ENCODE results near the gene LTV1. TPM values are rescaled to one million over a fixed set of nuclear protein-coding genes. Genes with fewer than 3 reads are reported as not detected.

The LTV1 gene
- polyA plus RNA-seq, 1 donor from 2014 or later, result 35.5 TPM

GRCh38 chr6:143859891-143860660, 16.9 kb downstream of the LTV1 start:
- no peak overlapping the region for H3K4me2 ChIP-seq (ENCODE audit: low read length)
- H3K36me3 ChIP-seq (ENCODE audit: insufficient read depth, low read length), result peaks cover 28% of the 10 kb centered on the region

GRCh38 chr6:143863771-143864170, 20.6 kb downstream of the LTV1 start:
- Histone ChIP-seq H3F3A (ENCODE audit: insufficient read depth, low read length, poor library complexity, severe bottlenecking) (no peaks in the 10 kb centered on the region), H4K20me1 (ENCODE audit: insufficient read depth) (no peaks in the 10 kb centered on the region), H3K9me3 (ENCODE audit: low read length) (no peaks in the 10 kb centered on the region), H3K4me3 (ENCODE audit: low read length) (no peak overlapping the region), H3K27ac (ENCODE audit: low read length) (no peak overlapping the region), H3K27me3 (ENCODE audit: insufficient read depth, low read depth, low read length) (no peaks in the 10 kb centered on the region), H3K9ac (ENCODE audit: low read length) (no peak overlapping the region), H2AFZ (ENCODE audit: low read depth, low read length) (no peak overlapping the region), H3K4me2 (ENCODE audit: low read length) (no peak overlapping the region), H3K9me2 (ENCODE audit: insufficient read depth, low read length) (no peaks in the 10 kb centered on the region), H3K36me3 (ENCODE audit: insufficient read depth, low read length) (peaks cover 15% of the 10 kb centered on the region), H3K79me2 (replicated peaks; ENCODE audit: insufficient read depth, low read length) (no peaks in the 10 kb centered on the region)
- TF ChIP-seq EZH2 (IDR thresholded peaks at IDR 0.05; ENCODE audit: borderline replicate concordance, insufficient read depth, low read length, poor library complexity, severe bottlenecking), result no peak
- TF ChIP-seq POLR2AphosphoS5 (IDR thresholded peaks at IDR 0.05), result no peak
- TF ChIP-seq REST (IDR thresholded peaks at IDR 0.05; ENCODE audit: borderline replicate concordance), result no peak
- TF ChIP-seq MXI1 (conservative IDR thresholded peaks at IDR 0.05; ENCODE audit: poor library complexity, severe bottlenecking), result no peak
- no peak for TF ChIP-seq TAF1 (IDR thresholded peaks at IDR 0.05; ENCODE audit: low read depth)
- no peak for TF ChIP-seq RAD21 (conservative IDR thresholded peaks at IDR 0.05)
- TF ChIP-seq, protein P1, sequence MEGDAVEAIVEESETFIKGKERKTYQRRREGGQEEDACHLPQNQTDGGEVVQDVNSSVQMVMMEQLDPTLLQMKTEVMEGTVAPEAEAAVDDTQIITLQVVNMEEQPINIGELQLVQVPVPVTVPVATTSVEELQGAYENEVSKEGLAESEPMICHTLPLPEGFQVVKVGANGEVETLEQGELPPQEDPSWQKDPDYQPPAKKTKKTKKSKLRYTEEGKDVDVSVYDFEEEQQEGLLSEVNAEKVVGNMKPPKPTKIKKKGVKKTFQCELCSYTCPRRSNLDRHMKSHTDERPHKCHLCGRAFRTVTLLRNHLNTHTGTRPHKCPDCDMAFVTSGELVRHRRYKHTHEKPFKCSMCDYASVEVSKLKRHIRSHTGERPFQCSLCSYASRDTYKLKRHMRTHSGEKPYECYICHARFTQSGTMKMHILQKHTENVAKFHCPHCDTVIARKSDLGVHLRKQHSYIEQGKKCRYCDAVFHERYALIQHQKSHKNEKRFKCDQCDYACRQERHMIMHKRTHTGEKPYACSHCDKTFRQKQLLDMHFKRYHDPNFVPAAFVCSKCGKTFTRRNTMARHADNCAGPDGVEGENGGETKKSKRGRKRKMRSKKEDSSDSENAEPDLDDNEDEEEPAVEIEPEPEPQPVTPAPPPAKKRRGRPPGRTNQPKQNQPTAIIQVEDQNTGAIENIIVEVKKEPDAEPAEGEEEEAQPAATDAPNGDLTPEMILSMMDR (IDR thresholded peaks at IDR 0.05; ENCODE audit: poor library complexity, severe bottlenecking), result no peak

More at GRCh38 chr6:143859891-143860660, 16.9 kb downstream of the LTV1 start:
- no peaks in the 10 kb centered on the region for H3F3A ChIP-seq (ENCODE audit: insufficient read depth, low read length, poor library complexity, severe bottlenecking)
- no peak overlapping the region for H3K27ac ChIP-seq (ENCODE audit: low read length)
- H2AFZ ChIP-seq (ENCODE audit: low read depth, low read length), result no peak overlapping the region
- no peak for TF ChIP-seq TAF1 (IDR thresholded peaks at IDR 0.05; ENCODE audit: low read depth)
- no peak for TF ChIP-seq MXI1 (conservative IDR thresholded peaks at IDR 0.05; ENCODE audit: poor library complexity, severe bottlenecking)
- TF ChIP-seq, protein P1 (IDR thresholded peaks at IDR 0.05; ENCODE audit: poor library complexity, severe bottlenecking), result no peak
- TF ChIP-seq EZH2 (IDR thresholded peaks at IDR 0.05; ENCODE audit: borderline replicate concordance, insufficient read depth, low read length, poor library complexity, severe bottlenecking), result no peak
- no peak for TF ChIP-seq POLR2AphosphoS5 (IDR thresholded peaks at IDR 0.05)
- no peak for TF ChIP-seq EP300 (conservative IDR thresholded peaks at IDR 0.05; ENCODE audit: poor library complexity, severe bottlenecking)
- no peak for TF ChIP-seq REST (IDR thresholded peaks at IDR 0.05; ENCODE audit: borderline replicate concordance)
- H3K9me3 ChIP-seq (ENCODE audit: low read length), result no peaks in the 10 kb centered on the region
- no peak overlapping the region for H3K9ac ChIP-seq (ENCODE audit: low read length)
- no peaks in the 10 kb centered on the region for H3K79me2 ChIP-seq (replicated peaks; ENCODE audit: insufficient read depth, low read length)
- no peak overlapping the region for H3K4me3 ChIP-seq (ENCODE audit: low read length)
- no peaks in the 10 kb centered on the region for H3K9me2 ChIP-seq (ENCODE audit: insufficient read depth, low read length)
- H3K27me3 ChIP-seq (ENCODE audit: insufficient read depth, low read depth, low read length), result no peaks in the 10 kb centered on the region
- no peaks in the 10 kb centered on the region for H4K20me1 ChIP-seq (ENCODE audit: insufficient read depth)

All from neural cell (in vitro differentiated cells).